ENCODE results near the gene MAMDC2.

DNA sequence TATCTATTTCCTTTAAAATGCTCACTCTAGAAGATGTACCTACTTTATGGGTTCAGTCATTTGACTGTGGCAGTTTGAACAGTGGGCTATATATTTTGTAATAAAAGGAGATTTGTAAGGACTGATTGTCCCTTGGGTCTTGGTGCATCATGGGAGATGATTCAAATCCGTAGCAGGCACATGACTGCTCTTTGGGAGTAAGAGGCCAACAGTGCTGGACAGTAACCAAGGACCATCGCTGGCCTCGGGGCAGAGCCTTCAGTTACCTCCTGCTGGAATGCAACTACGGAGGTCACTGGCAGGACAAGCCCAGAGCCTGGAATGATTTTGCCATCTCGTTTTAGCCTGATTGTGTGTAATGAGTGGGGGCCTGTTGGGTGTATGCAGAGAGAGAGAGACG lies 7.0 kb upstream of the MAMDC2 start:
- TF ChIP-seq CTCF (conservative IDR thresholded peaks at IDR 0.05 in 1 of 2, IDR thresholded peaks at IDR 0.05 in 1 of 2; ENCODE audit: low read depth in 1 of 2, low read length in 2 of 2) = no peak
- TF ChIP-seq EZH2 (IDR thresholded peaks at IDR 0.05; ENCODE audit: low read length, missing control alignments) = no peak
